Spleen (tissue), 11 donors: ENCODE data around the gene FLVCR2. TPM values are rescaled to one million over a fixed set of nuclear protein-coding genes. Genes with fewer than 3 reads are reported as not detected.
A peak's percentile ranks its signal among the peaks of the same experiment; 100 is the strongest.

Experiments used
- DNase-seq: peaks from one replicate; pipeline ENCODE4 v3.0.0-alpha.2; 2020
- H3K27ac ChIP-seq, 8 donors: fragments of 200-600 bp; sonication (generic) in 7 of 8; 1 replicate in 4 of 8; 2 replicates in 4 of 8; pipeline versions ENCODE4 v1.5.0 to v1.8.0; 2016 to 2021; ENCODE audit warnings: inconsistent platforms in 4 of 8, mild to moderate bottlenecking in 4 of 8, moderate library complexity in 1 of 8
- H3K27me3 ChIP-seq, 7 donors: fragments of 200-600 bp; sonication (generic) in 6 of 7; replicated peaks in 1 of 7; 1 replicate in 4 of 7; 2 replicates in 3 of 7; pipeline versions ENCODE4 v1.5.0 to v1.8.0; 2016 to 2021; ENCODE audit warnings: inconsistent platforms in 3 of 7, mild to moderate bottlenecking in 1 of 7
- H3K36me3 ChIP-seq, 6 donors: fragments of 200-600 bp; sonication (generic) in 5 of 6; 1 replicate in 4 of 6; 2 replicates in 2 of 6; pipeline versions ENCODE4 v1.5.0 to v1.8.0; 2016 to 2021; ENCODE audit warnings: inconsistent platforms in 2 of 6
- H3K4me1 ChIP-seq, 6 donors: fragments of 200-600 bp; sonication (generic) in 5 of 6; 1 replicate in 3 of 6; 2 replicates in 3 of 6; pipeline versions ENCODE4 v1.5.0 to v1.8.0; 2016 to 2021; ENCODE audit warnings: inconsistent platforms in 3 of 6
- H3K4me3 ChIP-seq, 8 donors: fragments of 200-600 bp; sonication (generic) in 7 of 8; 1 replicate in 4 of 8; 2 replicates in 4 of 8; pipeline versions ENCODE4 v1.5.0 to v1.8.0; 2016 to 2021; ENCODE audit warnings: inconsistent platforms in 4 of 8, mild to moderate bottlenecking in 4 of 8, moderate library complexity in 2 of 8
- H3K9me3 ChIP-seq, 8 donors: fragments of 200-600 bp; sonication (generic) in 7 of 8; 1 replicate in 4 of 8; 2 replicates in 4 of 8; pipeline versions ENCODE4 v1.5.0 to v1.8.0; 2016 to 2021; ENCODE audit warnings: inconsistent platforms in 4 of 8
- POLR2A ChIP-seq, 3 donors: fragments of 450-650 bp; IDR thresholded peaks; one replicate each; pipeline ENCODE4 v1.5.1; 2017; ENCODE audit warnings: antibody characterized with exemption in 3 of 3, mild to moderate bottlenecking in 1 of 3
- POLR2AphosphoS5 ChIP-seq, 3 donors: sonication (generic); formaldehyde crosslinking; IDR thresholded peaks; one replicate each; pipeline ENCODE4 v1.5.1; 2017; ENCODE audit warnings: antibody characterized with exemption in 3 of 3
- WGBS, 5 donors: extraction: QIAGEN DNeasy Blood & Tissue Kit in 3 of 5; methylation state at CpG; one replicate each; pipeline versions ENCODE4 v1.1.5 to v1.1.7; 2013 to 2018; 5-methylcytosine and 5-hydroxymethylcytosine counted together
- intact Hi-C: fragments of 100-400 bp; cut with DNase I; formaldehyde crosslinking; loops from one replicate; pipeline ENCODE4 v1.15.0; 2023; ENCODE audit warnings: low total_unique reads
- polyA plus RNA-seq, 3 donors: library from polyadenylated mRNA; stranded (reverse); fragments of 200-250 nt; gene quantifications; one replicate each; pipeline ENCODE4 v1.2.1, GENCODE V29; 2013
- total RNA-seq, 7 donors: library from RNA; depleted of rRNA in 3 of 7; stranded (reverse); fragments of >200 nt in 3 of 7; fragmentation: NEBNext Ultra II Directional in 4 of 7; extraction: Animal tissue kit (Norgen Biotek cat#: 25700) in 4 of 7; gene quantifications; one replicate each; pipeline versions ENCODE4 v1.1.0 to v1.2.1, GENCODE V29; 2016 to 2021
- TF ChIP-seq, protein P1 (sequence below), 11 experiments: fragments of 200-600 bp in 7 of 11; fragments of 450-650 bp in 4 of 11; sonication (generic) in 4 of 11; IDR thresholded peaks in 8 of 11; conservative IDR thresholded peaks in 3 of 11; 1 replicate in 7 of 11; 2 replicates in 4 of 11; pipeline versions ENCODE4 v1.4.0 to v1.8.0; 2016 to 2021; ENCODE audit warnings: antibody characterized with exemption in 11 of 11, inconsistent platforms in 4 of 11, mild to moderate bottlenecking in 1 of 11
- donor health status: healthy with polysubstance abuse.
- donor health status: DM: no; HTN: no; CAD: no; lungs with moderate emphysema.
- donor health status: DM: no; HTN: no; CAD: no.
- donor health status: Bipolar disorder and iron deficiency.
- donor health status: healthy.
- donor health status: DM: no; HTN: no; CAD: no.
- donor health status: DM: yes; HTN: yes; CAD: no.

The FLVCR2 gene
- total and polyA plus RNA-seq, 10 donors: 4.8 to 47.9 (median 30.2) TPM

DNA sequence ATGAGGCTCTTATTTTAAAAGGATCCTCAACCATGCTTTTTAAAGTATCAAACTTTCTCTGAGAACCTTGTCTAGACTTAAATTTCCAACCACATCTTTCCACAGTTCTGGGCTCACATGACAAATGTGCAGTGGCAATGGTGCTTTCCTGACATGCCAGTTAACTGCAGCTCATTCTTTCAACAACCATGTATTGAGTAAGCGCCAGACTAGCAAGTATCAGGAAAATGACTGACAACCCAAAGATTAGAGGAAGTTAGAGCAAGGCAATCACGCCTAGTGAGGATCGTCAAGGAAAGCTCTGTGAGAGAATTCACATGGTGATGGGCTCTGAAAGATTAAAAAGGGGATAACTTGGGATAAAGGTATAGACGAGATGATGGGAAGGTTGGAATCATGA is 35.8 kb downstream of the FLVCR2 start:
- no peak for TF ChIP-seq POLR2A (IDR thresholded peaks at IDR 0.05)
- TF ChIP-seq POLR2AphosphoS5 (IDR thresholded peaks at IDR 0.05): peak in 1 of 3 donors; percentile 57
- TF ChIP-seq, protein P1, sequence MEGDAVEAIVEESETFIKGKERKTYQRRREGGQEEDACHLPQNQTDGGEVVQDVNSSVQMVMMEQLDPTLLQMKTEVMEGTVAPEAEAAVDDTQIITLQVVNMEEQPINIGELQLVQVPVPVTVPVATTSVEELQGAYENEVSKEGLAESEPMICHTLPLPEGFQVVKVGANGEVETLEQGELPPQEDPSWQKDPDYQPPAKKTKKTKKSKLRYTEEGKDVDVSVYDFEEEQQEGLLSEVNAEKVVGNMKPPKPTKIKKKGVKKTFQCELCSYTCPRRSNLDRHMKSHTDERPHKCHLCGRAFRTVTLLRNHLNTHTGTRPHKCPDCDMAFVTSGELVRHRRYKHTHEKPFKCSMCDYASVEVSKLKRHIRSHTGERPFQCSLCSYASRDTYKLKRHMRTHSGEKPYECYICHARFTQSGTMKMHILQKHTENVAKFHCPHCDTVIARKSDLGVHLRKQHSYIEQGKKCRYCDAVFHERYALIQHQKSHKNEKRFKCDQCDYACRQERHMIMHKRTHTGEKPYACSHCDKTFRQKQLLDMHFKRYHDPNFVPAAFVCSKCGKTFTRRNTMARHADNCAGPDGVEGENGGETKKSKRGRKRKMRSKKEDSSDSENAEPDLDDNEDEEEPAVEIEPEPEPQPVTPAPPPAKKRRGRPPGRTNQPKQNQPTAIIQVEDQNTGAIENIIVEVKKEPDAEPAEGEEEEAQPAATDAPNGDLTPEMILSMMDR (IDR thresholded peaks at IDR 0.05 in 8 of 11, conservative IDR thresholded peaks at IDR 0.05 in 3 of 11): no peak
- H3K9me3 ChIP-seq: no peaks in the 10 kb centered on the region
- no peaks in the 10 kb centered on the region for H3K36me3 ChIP-seq
- no peak for DNase-seq
- H3K4me3 ChIP-seq: no peak overlapping the region
- H3K27me3 ChIP-seq: no peaks in the 10 kb centered on the region
- WGBS, 5 donors: 47 to 64% (median 51%) methylated on average over 4 of the region's 4 CpGs
- H3K27ac ChIP-seq: peak overlapping the region in 6 of 8 donors; percentile 46 to 86 (median 76)
- H3K4me1 ChIP-seq: peaks cover 0 to 53% (median 21%) of the 10 kb centered on the region in 6 donors
- intact Hi-C loops: no loop called here

DNA sequence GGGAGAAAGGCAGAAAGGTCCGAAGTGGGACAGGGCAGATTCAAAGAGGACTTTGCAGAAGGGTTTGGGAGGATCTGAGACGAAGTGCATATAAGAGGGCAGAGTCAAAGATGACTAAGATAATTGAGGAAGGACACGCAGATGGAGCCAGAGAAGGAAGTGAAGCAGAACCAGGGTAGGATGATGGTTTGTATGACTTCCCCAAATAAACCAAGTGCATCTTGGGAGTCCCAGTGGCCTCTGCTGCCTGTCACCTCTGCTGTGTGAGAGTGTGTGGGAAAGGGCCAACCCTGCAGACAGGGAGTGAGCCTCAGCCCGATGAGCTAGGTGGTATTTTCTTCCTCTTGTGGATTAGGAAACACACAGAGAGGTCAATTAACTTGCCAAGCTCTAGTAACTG is 36.8 kb downstream of the FLVCR2 start:
- Histone ChIP-seq H3K9me3 (no peaks in the 10 kb centered on the region), H3K4me1 (peaks cover 0 to 50% (median 20%) of the 10 kb centered on the region in 6 donors), H3K27me3 (no peaks in the 10 kb centered on the region), H3K27ac (peak overlapping the region in 7 of 8 donors; percentile 15 to 86 (median 74)), H3K36me3 (no peaks in the 10 kb centered on the region), H3K4me3 (no peak overlapping the region)
- DNase-seq: peak; percentile 75
- whole genome bisulfite sequencing, 5 donors: 34 to 64% (median 41%) methylated on average over 4 of the region's 4 CpGs
- intact Hi-C loops: no loop called here
- no peak for TF ChIP-seq POLR2A (IDR thresholded peaks at IDR 0.05)
- peak in 2 of 3 donors; percentile 64 to 82 for TF ChIP-seq POLR2AphosphoS5 (IDR thresholded peaks at IDR 0.05)

DNA sequence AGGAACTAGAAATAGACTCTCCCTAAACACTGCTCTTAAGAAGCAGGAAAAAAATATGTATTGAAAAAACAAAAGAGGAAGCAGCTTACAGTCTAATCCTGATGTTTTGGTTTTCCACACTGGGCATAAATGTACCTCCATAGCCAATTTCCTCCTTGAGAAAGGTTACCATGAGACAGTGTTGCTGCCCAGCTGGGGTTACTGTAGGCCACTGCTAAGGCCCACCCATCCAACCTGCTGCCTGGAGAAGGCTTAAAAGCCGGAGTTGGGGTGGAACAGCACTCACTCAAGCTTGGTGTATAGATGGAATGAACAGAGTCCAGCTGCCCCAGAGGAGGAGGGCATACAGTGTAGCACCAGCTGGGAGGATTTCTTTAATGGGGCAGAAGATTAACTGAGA is 41.1 kb downstream of the FLVCR2 start:
- Histone ChIP-seq H3K27ac (peak overlapping the region in 4 of 8 donors; percentile 32 to 59 (median 44)), H3K9me3 (no peaks in the 10 kb centered on the region), H3K27me3 (no peaks in the 10 kb centered on the region), H3K4me3 (no peak overlapping the region), H3K36me3 (peaks cover 0 to under 1% (median 0%) of the 10 kb centered on the region in 6 donors), H3K4me1 (peaks cover 0 to 41% (median 11%) of the 10 kb centered on the region in 6 donors)
- no peak for DNase-seq
- intact Hi-C loops: no loop called here
- WGBS, 5 donors: 73 to 97% (median 84%) methylated on average over 1 of the region's 1 CpG
- no peak for TF ChIP-seq POLR2A (IDR thresholded peaks at IDR 0.05)
- TF ChIP-seq POLR2AphosphoS5 (IDR thresholded peaks at IDR 0.05): peak in 2 of 3 donors; percentile 52 to 80

DNA sequence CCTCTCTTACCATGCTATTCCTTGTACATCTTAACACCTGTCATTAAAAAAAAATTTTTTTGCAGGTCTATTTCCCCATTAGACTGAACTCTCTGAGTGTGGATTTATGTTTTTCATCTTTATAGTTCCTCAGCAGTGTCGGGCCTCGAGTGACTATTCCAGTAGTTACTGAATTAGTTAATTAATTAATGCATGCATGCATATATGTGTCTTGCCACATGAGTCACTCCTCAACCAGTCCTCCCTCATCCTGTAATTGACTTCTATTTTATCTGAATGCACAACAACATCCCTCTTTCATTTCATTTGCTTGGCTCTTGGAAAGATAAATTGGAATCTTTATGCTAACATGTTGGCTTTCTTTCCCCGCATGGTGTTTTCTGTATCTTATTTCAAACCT is 46.6 kb downstream of the FLVCR2 start:
- Histone ChIP-seq H3K9me3 (no peaks in the 10 kb centered on the region), H3K27ac (peak overlapping the region in 3 of 8 donors; percentile 59 to 82 (median 64)), H3K36me3 (peaks cover 0 to 8% (median 0%) of the 10 kb centered on the region in 6 donors), H3K4me3 (no peak overlapping the region), H3K4me1 (peaks cover 0 to 15% (median 3%) of the 10 kb centered on the region in 6 donors), H3K27me3 (no peaks in the 10 kb centered on the region)
- no peak for DNase-seq
- 76 to 98% (median 95%) methylated on average over 3 of the region's 3 CpGs for WGBS, 5 donors
- intact Hi-C loops: no loop called here
- TF ChIP-seq, protein P1 (IDR thresholded peaks at IDR 0.05 in 8 of 11, conservative IDR thresholded peaks at IDR 0.05 in 3 of 11): no peak
- no peak for TF ChIP-seq POLR2A (IDR thresholded peaks at IDR 0.05)
- no peak for TF ChIP-seq POLR2AphosphoS5 (IDR thresholded peaks at IDR 0.05)

DNA sequence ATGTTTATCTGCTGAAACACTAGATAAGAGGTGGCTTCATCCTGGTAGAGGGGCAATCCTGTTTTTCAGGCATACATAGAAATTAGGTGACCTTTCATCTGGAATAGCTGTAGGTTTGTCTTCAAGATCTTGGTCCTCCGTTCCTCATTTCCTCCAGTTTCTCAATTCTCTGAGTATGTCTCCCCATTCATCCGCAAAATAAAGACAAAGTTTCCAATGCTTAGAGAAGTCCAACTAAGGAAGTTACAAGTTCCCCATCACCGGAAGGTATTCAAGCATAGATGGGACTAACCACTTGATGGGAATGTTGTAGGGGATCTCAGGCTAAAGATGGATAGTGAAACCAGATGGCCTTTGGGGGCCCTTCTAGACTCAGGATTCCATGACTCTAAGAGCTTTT is 48.0 kb downstream of the FLVCR2 start:
- H3K9me3 ChIP-seq: no peaks in the 10 kb centered on the region

More for the DNA sequence above, 48.0 kb downstream of the FLVCR2 start:
- intact Hi-C loops: no loop called here
- 88 to 95% (median 90%) methylated on average over 3 of the region's 3 CpGs for WGBS, 5 donors
- Histone ChIP-seq H3K36me3 (peaks cover 0 to 8% (median 0%) of the 10 kb centered on the region in 6 donors), H3K4me1 (peaks cover 0 to 19% (median 3%) of the 10 kb centered on the region in 6 donors), H3K4me3 (no peak overlapping the region), H3K27ac (peak overlapping the region in 5 of 8 donors; percentile 48 to 82 (median 64)), H3K27me3 (no peaks in the 10 kb centered on the region)
- no peak for TF ChIP-seq POLR2AphosphoS5 (IDR thresholded peaks at IDR 0.05)
- TF ChIP-seq POLR2A (IDR thresholded peaks at IDR 0.05): no peak
- TF ChIP-seq, protein P1 (IDR thresholded peaks at IDR 0.05 in 8 of 11, conservative IDR thresholded peaks at IDR 0.05 in 3 of 11): no peak
- DNase-seq: no peak
